ENCODE results near the gene VLDLR.

Gene VLDLR

GRCh38 chr9:2622461-2623287 lies 1.1 kb downstream of the VLDLR start:
- peak; percentile 25 for DNase-seq

GRCh38 chr9:2623288-2624050 lies 1.9 kb downstream of the VLDLR start:
- no peak for DNase-seq

GRCh38 chr9:2624051-2624682 lies 2.6 kb downstream of the VLDLR start:
- DNase-seq = no peak

DNA sequence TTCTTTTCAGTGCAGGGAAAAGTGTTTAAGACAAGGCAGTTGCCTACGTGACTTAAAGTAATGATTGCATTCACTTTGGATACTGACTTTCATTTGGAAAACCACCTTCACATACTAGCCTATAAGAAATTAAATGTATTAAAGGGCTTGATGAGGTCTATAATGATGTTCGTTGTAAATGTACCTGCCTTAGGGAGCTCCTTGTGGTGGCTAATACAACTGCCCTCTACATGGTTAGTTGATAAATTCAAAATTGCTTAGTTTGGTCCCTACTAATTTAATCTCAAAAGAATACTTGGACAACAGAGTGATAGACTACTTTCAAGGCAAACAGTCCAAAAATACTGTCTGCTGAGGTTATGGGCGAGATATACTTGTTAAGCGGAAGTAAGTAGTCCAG lies 3.8 kb downstream of the VLDLR start:
- DNase-seq = no peak

GRCh38 chr9:2628919-2629318 lies 7.3 kb downstream of the VLDLR start:
- no peak for DNase-seq

DNA sequence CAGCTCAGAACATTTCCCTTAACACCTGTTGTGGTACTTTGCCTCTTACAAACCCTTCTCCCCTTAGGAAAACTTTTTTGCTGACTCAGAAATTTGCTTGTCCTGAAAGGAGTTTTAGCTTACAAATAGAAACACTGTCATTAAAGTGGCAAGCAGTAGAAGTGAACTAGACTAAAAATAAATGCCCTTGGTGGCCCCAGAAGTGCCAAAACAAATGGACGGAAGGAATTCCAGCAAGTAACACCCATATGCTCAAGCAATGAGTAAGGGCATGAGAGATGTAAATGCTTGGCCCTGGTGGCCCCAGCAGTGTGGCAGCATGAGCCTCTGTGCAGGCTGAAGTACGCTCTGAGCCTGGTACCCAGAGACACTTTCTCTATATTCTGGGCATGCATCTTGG lies 8.6 kb downstream of the VLDLR start:
- no peak for DNase-seq

GRCh38 chr9:2631263-2631662 lies 9.7 kb downstream of the VLDLR start:
- DNase-seq = no peak

DNA sequence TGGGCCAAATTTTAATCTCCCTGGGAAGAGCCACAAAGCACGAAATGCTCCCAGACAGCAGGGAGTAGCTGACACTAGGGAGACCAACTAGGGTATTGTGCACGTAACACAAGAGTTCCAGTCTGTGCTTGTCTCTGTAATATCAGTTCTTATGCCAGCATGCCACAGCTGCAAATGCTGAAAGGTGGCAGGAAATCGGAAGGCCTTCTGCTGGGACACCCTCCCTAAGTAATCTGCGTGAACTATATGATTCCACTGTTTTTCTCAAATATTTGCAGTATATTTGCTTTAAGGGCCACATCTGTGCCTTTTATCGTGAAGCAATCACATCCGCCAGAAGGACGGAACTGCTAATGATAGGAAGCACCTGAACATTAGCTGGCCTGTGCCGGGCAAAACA lies 12.6 kb downstream of the VLDLR start:
- DNase-seq = no peak

DNA sequence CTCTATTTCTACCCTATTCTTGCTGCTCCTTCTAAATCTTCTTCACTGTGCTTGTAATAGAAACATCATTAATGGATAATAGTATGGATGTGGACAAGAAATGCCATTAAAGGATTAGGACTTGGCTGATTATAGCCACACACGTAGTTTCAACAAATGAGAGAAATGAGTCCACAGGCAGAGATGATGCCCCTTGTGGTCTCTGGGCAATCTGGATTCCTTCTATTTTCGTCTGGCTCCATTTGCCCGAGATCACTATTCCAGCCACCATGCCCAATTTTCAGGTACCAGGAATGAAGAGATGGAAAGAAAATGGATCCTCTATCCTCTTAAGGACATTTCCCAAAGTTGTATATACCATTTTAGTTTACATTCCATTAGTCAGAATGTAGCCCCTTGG lies 13.2 kb downstream of the VLDLR start:
- DNase-seq = no peak

DNA sequence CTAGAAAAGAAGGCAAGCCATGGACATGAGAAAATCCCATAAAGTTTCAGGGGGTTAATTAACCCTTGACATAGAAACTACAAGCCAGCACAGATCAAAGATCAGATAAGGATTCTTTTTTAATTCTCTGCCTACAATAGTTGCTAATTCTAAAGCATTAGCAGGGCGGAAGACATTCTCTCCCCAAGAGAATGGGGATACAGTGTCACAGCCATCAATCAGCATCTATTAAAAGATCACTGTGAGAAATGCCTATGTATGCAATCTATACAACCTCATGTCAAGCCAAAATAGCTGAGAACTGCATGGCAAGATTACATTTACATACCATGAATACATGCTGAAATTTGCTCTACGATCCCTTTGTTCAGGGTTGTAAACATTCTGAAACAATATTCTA lies 14.3 kb downstream of the VLDLR start:
- DNase-seq = no peak

- DNase-seq = no peak
Observed at GRCh38 chr9:2637390-2637789, 15.8 kb downstream of the VLDLR start.

- no peak for DNase-seq
Observed at GRCh38 chr9:2638871-2639673, 17.5 kb downstream of the VLDLR start.

DNA sequence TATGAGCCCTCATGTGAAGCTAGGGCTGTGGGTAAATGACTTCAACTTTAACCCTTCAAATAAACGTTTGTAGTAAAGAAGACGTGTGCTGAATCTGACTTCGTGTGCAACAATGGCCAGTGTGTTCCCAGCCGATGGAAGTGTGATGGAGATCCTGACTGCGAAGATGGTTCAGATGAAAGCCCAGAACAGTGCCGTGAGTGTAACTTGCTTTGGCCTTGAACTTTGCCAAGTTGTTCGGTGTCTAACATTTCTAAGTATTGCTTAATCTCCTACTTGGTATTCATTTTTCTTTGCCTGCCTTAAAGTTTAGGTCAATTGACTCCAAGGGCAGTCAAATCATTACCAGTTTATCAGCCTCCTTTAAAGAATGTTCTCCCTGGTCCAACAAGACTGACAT lies 18.2 kb downstream of the VLDLR start:
- DNase-seq = no peak

DNA sequence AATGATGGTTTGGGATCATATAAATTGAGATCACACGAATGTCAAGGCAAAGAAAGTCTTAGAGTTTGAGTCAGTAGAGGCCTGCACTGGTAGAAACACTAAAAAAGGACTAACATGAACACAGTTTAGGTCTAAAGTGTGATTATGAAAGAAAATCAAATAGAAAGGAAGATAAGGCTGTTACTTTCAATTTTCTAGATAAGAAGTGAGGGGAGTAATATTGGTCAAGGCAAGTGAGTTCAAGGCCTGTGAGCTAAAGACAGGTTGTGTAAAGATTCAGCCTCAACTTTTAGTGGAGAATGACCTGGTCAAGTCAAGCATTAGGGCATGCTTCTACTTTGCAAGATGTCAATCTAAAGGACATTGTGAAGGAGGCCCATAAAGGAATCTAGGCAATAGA lies 19.0 kb downstream of the VLDLR start:
- no peak for DNase-seq

GRCh38 chr9:2641033-2641432 lies 19.4 kb downstream of the VLDLR start:
- no peak for DNase-seq

DNA sequence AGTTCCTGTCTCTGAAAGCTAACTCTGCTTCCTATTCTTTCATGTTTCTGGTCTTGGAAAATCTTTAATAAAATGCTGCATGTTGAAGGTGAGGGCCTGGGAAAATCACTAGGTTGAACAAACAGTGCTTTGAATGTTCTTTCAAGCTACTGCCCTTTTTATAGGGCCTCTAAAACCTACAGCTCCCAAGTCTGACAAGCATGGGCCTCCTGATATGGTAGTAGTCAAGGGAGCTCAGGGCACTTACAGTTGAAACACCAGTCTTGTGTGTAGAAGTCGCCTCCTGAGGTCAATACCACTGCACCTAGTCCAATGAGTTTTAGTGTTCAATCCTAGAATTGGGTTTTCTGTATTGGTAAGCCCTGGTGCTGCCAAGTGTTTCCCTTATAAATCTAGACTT lies 20.5 kb downstream of the VLDLR start:
- no peak for DNase-seq

- no peak for DNase-seq
Observed at GRCh38 chr9:2645569-2645968, 24.0 kb downstream of the VLDLR start.

DNA sequence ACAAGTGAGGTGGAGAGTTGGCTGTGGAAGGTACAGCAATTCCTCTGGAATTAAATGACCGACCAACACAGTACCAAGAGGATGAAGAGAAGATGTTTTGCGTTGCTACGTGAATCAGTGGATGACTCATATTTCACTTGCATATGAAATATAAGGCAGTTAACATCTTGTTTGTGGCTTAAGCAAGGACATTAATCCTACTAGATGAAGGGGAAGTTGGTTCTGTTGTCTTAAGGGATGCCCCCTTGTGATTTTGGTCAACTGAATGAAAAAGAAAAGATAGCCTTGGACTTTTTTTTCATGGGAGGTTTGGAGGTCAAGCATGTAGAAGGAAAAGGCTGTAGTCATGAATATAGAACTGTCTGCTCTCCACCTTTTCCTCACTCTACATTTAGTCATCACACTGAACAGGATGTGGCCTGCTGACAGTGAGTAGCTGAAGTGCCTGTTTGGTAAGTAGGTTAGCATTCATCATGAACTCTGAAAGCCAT lies 33.9 kb downstream of the VLDLR start:
- peak; percentile 23 for DNase-seq

- DNase-seq = peak; percentile 38
Observed at GRCh38 chr9:2657427-2657826, 35.8 kb downstream of the VLDLR start.

- DNase-seq = no peak
Observed at GRCh38 chr9:2662496-2662895, 40.9 kb downstream of the VLDLR start.

DNA sequence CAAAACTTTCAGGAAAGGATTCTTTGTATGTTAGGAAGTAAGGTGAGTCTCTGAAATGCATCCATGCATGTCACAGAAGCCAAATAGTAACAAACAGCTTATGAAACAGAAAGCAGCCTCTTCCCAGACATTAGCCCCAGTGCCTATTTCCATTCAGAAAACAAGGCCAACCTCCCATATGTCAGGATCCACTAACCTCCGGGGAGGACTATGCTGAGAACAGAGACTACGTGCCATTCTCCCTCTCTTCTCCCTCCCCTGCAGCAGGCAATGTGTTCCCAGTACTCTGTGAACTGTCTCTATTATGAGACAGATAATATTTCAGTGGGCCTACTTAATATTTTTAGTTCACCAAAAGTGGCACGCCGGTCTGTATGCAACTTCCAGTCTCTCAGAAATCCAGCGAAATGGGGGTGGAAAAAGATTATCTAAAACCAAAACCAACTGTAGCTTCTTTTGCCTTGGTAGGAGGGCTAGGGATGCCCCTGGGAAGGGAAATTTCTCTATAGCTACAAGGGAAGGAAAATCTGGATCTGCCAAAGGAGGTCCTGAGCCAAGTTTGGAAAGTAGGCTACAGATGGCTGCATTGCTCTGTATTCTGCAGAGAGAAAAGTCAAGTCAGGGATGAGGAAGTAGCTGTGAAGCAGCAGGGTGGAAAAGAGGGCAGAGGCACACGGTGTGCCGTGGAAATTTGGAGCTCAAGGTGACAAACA lies 42.0 kb downstream of the VLDLR start:
- DNase-seq = no peak
